OCI-LY7 (cell line): ENCODE measurements around the gene CADM2. TPM values are rescaled to one million over a fixed set of nuclear protein-coding genes. Genes with fewer than 3 reads are reported as not detected.

Experiments
- BruUV-seq: library from RNA; stranded (reverse); fragments of 400-500 nt; replicated peaks from 2 replicates; lab custom pipeline; 2021; lab: Mats Ljungman, UMichigan
- CTCF ChIA-PET: fragments of 300-600 bp; sonication (Branson Sonifier 250); formaldehyde crosslinking; loops from one replicate; lab custom pipeline; 2022; ENCODE audit warnings: antibody characterized with exemption; ENCODE audit not compliant: unreplicated experiment; lab: Charles Lee
- POLR2A ChIA-PET: fragments of 300-600 bp; sonication (Branson Sonifier 250); formaldehyde crosslinking; loops from one replicate; lab custom pipeline; 2022; ENCODE audit warnings: antibody characterized with exemption; lab: Charles Lee
- DNase-seq: peaks from one replicate; pipeline ENCODE4 v3.0.0-alpha.2; 2015; ENCODE audit warnings: low spot score
- H2AFZ ChIP-seq: fragments of 200-600 bp; sonication (generic), shearing (Covaris generic); 2 replicates; pipeline ENCODE4 v1.6.1; 2014; ENCODE audit warnings: mild to moderate bottlenecking, antibody characterized with exemption, low read length, moderate library complexity
- H3K27ac ChIP-seq: fragments of 200-600 bp; sonication (generic); 2 replicates; pipeline ENCODE4 v1.5.1; 2014; ENCODE audit warnings: mixed run types, low read depth, mild to moderate bottlenecking, moderate library complexity, low read length, inconsistent platforms; ENCODE audit not compliant: poor library complexity, severe bottlenecking
- H3K36me3 ChIP-seq: fragments of 200-600 bp; sonication (generic); 2 replicates; pipeline ENCODE4 v1.6.1; 2014; ENCODE audit warnings: mild to moderate bottlenecking, antibody characterized with exemption, low read length, moderate library complexity, mixed read lengths; ENCODE audit not compliant: insufficient read depth
- H3K4me1 ChIP-seq: fragments of 200-600 bp; sonication (generic); 2 replicates; pipeline ENCODE4 v1.5.1; 2014; ENCODE audit warnings: mild to moderate bottlenecking, low read length; ENCODE audit not compliant: insufficient read depth, poor library complexity, severe bottlenecking
- H3K4me2 ChIP-seq: fragments of 200-600 bp; sonication (generic); 2 replicates; pipeline ENCODE4 v1.6.1; 2014; ENCODE audit warnings: mild to moderate bottlenecking, low read length
- H3K4me3 ChIP-seq: fragments of 200-600 bp; sonication (generic); 2 replicates; pipeline ENCODE4 v1.5.1; 2014; ENCODE audit warnings: mild to moderate bottlenecking, low read depth, low read length; ENCODE audit not compliant: poor library complexity, severe bottlenecking
- H3K79me2 ChIP-seq: fragments of 200-600 bp; sonication (generic); 2 replicates; pipeline ENCODE4 v1.6.1; 2016; ENCODE audit warnings: low read depth, mild to moderate bottlenecking, low read length, moderate library complexity, mixed read lengths; ENCODE audit not compliant: insufficient read depth
- H3K9me2 ChIP-seq: fragments of 200-600 bp; sonication (generic); 2 replicates; pipeline ENCODE4 v1.6.1; 2016; ENCODE audit warnings: mild to moderate bottlenecking, low read length, mixed read lengths; ENCODE audit not compliant: insufficient read depth
- H3K9me3 ChIP-seq: fragments of 200-600 bp; sonication (generic); 2 replicates; pipeline ENCODE4 v1.6.1; 2014; ENCODE audit warnings: mild to moderate bottlenecking, mixed run types, low read length, mixed read lengths
- H4K20me1 ChIP-seq: fragments of 200-600 bp; sonication (generic); 2 replicates; pipeline ENCODE4 v1.6.1; 2014; ENCODE audit warnings: mild to moderate bottlenecking, antibody characterized with exemption, low read length, moderate library complexity, mixed read lengths; ENCODE audit not compliant: insufficient read depth
- EZH2phosphoT487 ChIP-seq: fragments of 200-600 bp; sonication (generic); IDR thresholded peaks from 2 replicates; pipeline ENCODE4 v1.6.1; 2018; ENCODE audit warnings: low read depth, borderline replicate concordance, mild to moderate bottlenecking, mixed run types, antibody characterized with exemption, low read length, moderate library complexity, mixed read lengths
- intact Hi-C: fragments of 100-400 bp; cut with micrococcal nuclease; formaldehyde crosslinking; loops from one replicate; pipeline ENCODE4 v1.10.0; 2022; ENCODE audit not compliant: unreplicated experiment
- total RNA-seq, 2 experiments: library from RNA; depleted of rRNA in 1 of 2; stranded (reverse); fragments of >200 nt in 1 of 2; shearing (Covaris generic) in 1 of 2; gene quantifications; 2 replicates each; pipeline ENCODE4 v1.2.3, GENCODE V29; 2014 to 2022
- TF ChIP-seq, protein P1 (sequence below): fragments of 200-600 bp; sonication (generic); conservative IDR thresholded peaks from 2 replicates; pipeline ENCODE4 v1.5.1; 2014; ENCODE audit warnings: mild to moderate bottlenecking, antibody characterized with exemption, low read length, moderate library complexity, mixed read lengths

Gene CADM2
- total RNA-seq, 2 experiments from 2014 or later, result not detected

DNA sequence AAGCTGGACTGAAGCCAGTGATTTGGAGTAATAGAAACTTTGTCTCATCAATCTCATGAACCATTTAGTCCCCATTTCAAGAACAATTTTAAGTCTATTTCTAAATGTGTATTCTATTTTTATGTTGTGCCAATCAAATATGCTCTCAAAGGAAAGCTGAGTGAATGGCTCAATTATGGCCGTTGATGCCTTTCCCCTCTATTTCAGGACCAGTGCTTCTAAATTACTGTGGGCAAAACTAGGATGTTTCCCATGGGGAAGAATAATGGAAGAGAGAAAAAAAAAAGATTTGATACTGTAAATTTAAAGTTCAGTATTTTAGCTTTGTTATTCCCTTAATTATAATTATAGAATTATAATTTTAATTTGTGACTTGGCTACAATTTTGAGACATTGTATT is 110.1 kb downstream of the CADM2 start:
- ChIA-PET POLR2A (interaction anchor here (0.7 kb wide), 1 partner anchor 172 kb away, joined by 4 read pairs; no protein-coding TSS in a partner anchor), CTCF (no interaction called here)
- no TSS peak for BruUV-seq
- no peaks in the 10 kb centered on the region for H3K36me3 ChIP-seq
- DNase-seq, result no peak
- H4K20me1 ChIP-seq, result no peaks in the 10 kb centered on the region
- no peaks in the 10 kb centered on the region for H3K9me3 ChIP-seq
- no peak overlapping the region for H2AFZ ChIP-seq
- no peaks in the 10 kb centered on the region for H3K79me2 ChIP-seq
- H3K27ac ChIP-seq, result no peak overlapping the region
- no peaks in the 10 kb centered on the region for H3K9me2 ChIP-seq
- H3K4me3 ChIP-seq, result no peak overlapping the region
- TF ChIP-seq, protein P1, sequence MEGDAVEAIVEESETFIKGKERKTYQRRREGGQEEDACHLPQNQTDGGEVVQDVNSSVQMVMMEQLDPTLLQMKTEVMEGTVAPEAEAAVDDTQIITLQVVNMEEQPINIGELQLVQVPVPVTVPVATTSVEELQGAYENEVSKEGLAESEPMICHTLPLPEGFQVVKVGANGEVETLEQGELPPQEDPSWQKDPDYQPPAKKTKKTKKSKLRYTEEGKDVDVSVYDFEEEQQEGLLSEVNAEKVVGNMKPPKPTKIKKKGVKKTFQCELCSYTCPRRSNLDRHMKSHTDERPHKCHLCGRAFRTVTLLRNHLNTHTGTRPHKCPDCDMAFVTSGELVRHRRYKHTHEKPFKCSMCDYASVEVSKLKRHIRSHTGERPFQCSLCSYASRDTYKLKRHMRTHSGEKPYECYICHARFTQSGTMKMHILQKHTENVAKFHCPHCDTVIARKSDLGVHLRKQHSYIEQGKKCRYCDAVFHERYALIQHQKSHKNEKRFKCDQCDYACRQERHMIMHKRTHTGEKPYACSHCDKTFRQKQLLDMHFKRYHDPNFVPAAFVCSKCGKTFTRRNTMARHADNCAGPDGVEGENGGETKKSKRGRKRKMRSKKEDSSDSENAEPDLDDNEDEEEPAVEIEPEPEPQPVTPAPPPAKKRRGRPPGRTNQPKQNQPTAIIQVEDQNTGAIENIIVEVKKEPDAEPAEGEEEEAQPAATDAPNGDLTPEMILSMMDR, result no peak
- TF ChIP-seq EZH2phosphoT487, result no peak
- no peak overlapping the region for H3K4me2 ChIP-seq
- no peaks in the 10 kb centered on the region for H3K4me1 ChIP-seq
- intact Hi-C loops, result no loop called here

DNA sequence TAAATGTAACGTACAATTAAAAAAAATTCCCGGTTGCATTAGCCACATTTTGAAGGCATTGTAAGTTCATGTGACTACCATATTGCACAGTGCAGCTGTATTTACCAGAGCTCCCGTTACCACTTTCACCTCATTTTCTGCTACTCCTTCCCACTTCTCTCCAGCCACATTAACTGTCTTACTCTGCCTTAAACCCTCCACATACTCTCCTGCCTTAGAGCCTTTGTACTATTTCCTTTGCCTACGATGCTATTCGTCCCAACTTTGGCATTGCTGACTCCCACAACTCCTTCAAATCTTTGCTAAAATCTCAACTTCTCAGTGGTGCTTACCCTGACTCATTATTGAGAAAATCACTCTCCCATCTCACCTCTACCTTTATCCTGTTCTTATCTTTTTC is 115.2 kb downstream of the CADM2 start:
- TF ChIP-seq, protein P1, result no peak
- no peak for TF ChIP-seq EZH2phosphoT487
- CTCF ChIA-PET, result no interaction called here
- no peaks in the 10 kb centered on the region for H4K20me1 ChIP-seq
- H3K4me1 ChIP-seq, result no peaks in the 10 kb centered on the region
- H3K9me2 ChIP-seq, result no peaks in the 10 kb centered on the region
- H3K79me2 ChIP-seq, result no peaks in the 10 kb centered on the region
- intact Hi-C loops, result no loop called here
- DNase-seq, result no peak
- H3K36me3 ChIP-seq, result no peaks in the 10 kb centered on the region
- no peak overlapping the region for H2AFZ ChIP-seq
- BruUV-seq, result no TSS peak
- no peak overlapping the region for H3K4me2 ChIP-seq
- H3K27ac ChIP-seq, result no peak overlapping the region
- POLR2A ChIA-PET, result no interaction called here
- H3K4me3 ChIP-seq, result no peak overlapping the region
- no peaks in the 10 kb centered on the region for H3K9me3 ChIP-seq

DNA sequence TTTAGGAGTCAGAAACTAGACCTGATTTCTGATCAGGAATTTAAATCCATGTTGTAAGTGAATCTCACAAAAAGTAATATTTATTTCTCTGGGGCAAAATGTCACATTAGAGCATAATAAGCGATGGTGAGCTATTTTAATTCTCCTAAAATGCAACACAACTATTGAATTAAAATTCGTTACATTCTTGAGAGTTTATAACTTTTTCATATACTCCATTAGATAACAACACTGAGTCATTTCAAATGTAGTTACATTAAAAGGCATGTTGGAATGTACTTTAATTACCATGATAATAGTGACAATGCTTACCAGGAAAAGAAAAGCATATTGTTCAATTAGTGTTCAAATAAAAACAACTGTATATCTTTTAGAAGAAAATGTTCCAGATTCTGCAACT is 116.9 kb downstream of the CADM2 start:
- ChIA-PET CTCF (no interaction called here), POLR2A (no interaction called here)
- no peak for DNase-seq
- H3K4me1 ChIP-seq, result no peaks in the 10 kb centered on the region
- BruUV-seq, result no TSS peak
- no peaks in the 10 kb centered on the region for H3K9me2 ChIP-seq
- H3K4me3 ChIP-seq, result no peak overlapping the region
- intact Hi-C loops, result no loop called here
- TF ChIP-seq, protein P1, result no peak
- TF ChIP-seq EZH2phosphoT487, result no peak
- H4K20me1 ChIP-seq, result no peaks in the 10 kb centered on the region
- H3K9me3 ChIP-seq, result no peaks in the 10 kb centered on the region
- H3K36me3 ChIP-seq, result no peaks in the 10 kb centered on the region
- no peak overlapping the region for H2AFZ ChIP-seq
- no peak overlapping the region for H3K27ac ChIP-seq
- no peaks in the 10 kb centered on the region for H3K79me2 ChIP-seq
- no peak overlapping the region for H3K4me2 ChIP-seq
